Prostate gland (tissue), 2 donors: ENCODE measurements around the gene TESK2. TPM values are rescaled to one million over a fixed set of nuclear protein-coding genes. Genes with fewer than 3 reads are reported as not detected.

Source experiments
- DNase-seq: peaks from one replicate; pipeline ENCODE4 v3.0.0-alpha.2; 2019; ENCODE audit warnings: low spot score
- H3K27ac ChIP-seq, 2 donors: fragments of 200-600 bp; sonication (generic); 2 replicates each; pipeline ENCODE4 v1.5.1; 2017 to 2019
- H3K27me3 ChIP-seq: fragments of 200-600 bp; sonication (generic); replicated peaks from 2 replicates; pipeline ENCODE4 v1.5.1; 2019; ENCODE audit not compliant: insufficient read depth
- H3K36me3 ChIP-seq, 2 donors: fragments of 200-600 bp; sonication (generic); 1 replicate in 1 of 2; 2 replicates in 1 of 2; pipeline versions ENCODE4 v1.5.1 to v1.8.1; 2017 to 2019
- H3K4me1 ChIP-seq: fragments of 200-600 bp; sonication (generic); replicated peaks from 2 replicates; pipeline ENCODE4 v1.5.1; 2019
- H3K4me3 ChIP-seq, 2 donors: fragments of 200-600 bp; sonication (generic); 2 replicates each; pipeline ENCODE4 v1.5.1; 2017 to 2019
- H3K9me3 ChIP-seq: fragments of 200-600 bp; sonication (generic); 2 replicates; pipeline ENCODE4 v1.5.1; 2017
- CTCF ChIP-seq, 4 experiments: fragments of 200-600 bp in 2 of 4; fragments of 450-650 bp in 2 of 4; sonication (generic) in 2 of 4; IDR thresholded peaks; 1 replicate in 3 of 4; 2 replicates in 1 of 4; pipeline ENCODE4 v1.5.1; 2016 to 2019; ENCODE audit warnings: antibody characterized with exemption in 4 of 4, mild to moderate bottlenecking in 2 of 4, moderate library complexity in 2 of 4
- POLR2A ChIP-seq: fragments of 450-650 bp; IDR thresholded peaks from one replicate; pipeline ENCODE4 v1.6.1; 2016; ENCODE audit warnings: antibody characterized with exemption, mild to moderate bottlenecking
- POLR2AphosphoS5 ChIP-seq: sonication (generic); formaldehyde crosslinking; IDR thresholded peaks from one replicate; pipeline ENCODE4 v1.6.1; 2017; ENCODE audit warnings: antibody characterized with exemption
- WGBS: methylation state at CpG from one replicate; pipeline ENCODE4 v1.1.5; 2018; 5-methylcytosine and 5-hydroxymethylcytosine counted together
- intact Hi-C: fragments of 100-400 bp; cut with DNase I; formaldehyde crosslinking; loops from one replicate; pipeline ENCODE4 v1.14.2; 2022
- total RNA-seq, 2 donors: library from RNA; depleted of rRNA; stranded (reverse); fragments of >200 nt; gene quantifications; one replicate each; pipeline ENCODE4 v1.1.0, GENCODE V29; 2016

TESK2 gene
- total RNA-seq, 2 donors from 2014 or later = 21.4 to 26.4 TPM

GRCh38 chr1:45501505-45501859 lies 10.5 kb upstream of the TESK2 start:
- intact Hi-C loops = no loop called here
- DNase-seq = no peak
- Histone ChIP-seq H3K27ac (no peak overlapping the region), H3K36me3 (no peaks in the 10 kb centered on the region), H3K27me3 (no peaks in the 10 kb centered on the region), H3K4me1 (no peaks in the 10 kb centered on the region), H3K9me3 (no peaks in the 10 kb centered on the region), H3K4me3 (no peak overlapping the region)
- WGBS = 73% methylated on average over 2 of the region's 2 CpGs
- TF ChIP-seq POLR2AphosphoS5 = no peak
- no peak for TF ChIP-seq CTCF (IDR thresholded peaks at IDR 0.05)
- no peak for TF ChIP-seq POLR2A

- DNase-seq = no peak
- intact Hi-C loops = no loop called here
- Histone ChIP-seq H3K9me3 (no peaks in the 10 kb centered on the region), H3K36me3 (no peaks in the 10 kb centered on the region), H3K4me1 (no peaks in the 10 kb centered on the region), H3K27ac (peak overlapping the region; percentile 58 to 68), H3K4me3 (peak overlapping the region; percentile 41 to 47), H3K27me3 (no peaks in the 10 kb centered on the region)
- TF ChIP-seq CTCF (IDR thresholded peaks at IDR 0.05) (no peak), POLR2AphosphoS5 (no peak), POLR2A (no peak)
- WGBS = 6% methylated on average over 7 of the region's 7 CpGs
Observed at GRCh38 chr1:45499415-45499769, 8.4 kb upstream of the TESK2 start.

- H3K9me3 ChIP-seq = no peaks in the 10 kb centered on the region
- no peak overlapping the region for H3K4me3 ChIP-seq
- H3K27me3 ChIP-seq = no peaks in the 10 kb centered on the region
- intact Hi-C loops = no loop called here
- H3K27ac ChIP-seq = no peak overlapping the region
- H3K4me1 ChIP-seq = no peaks in the 10 kb centered on the region
- DNase-seq = no peak
- H3K36me3 ChIP-seq = no peaks in the 10 kb centered on the region
- no peak for TF ChIP-seq POLR2AphosphoS5
- TF ChIP-seq CTCF (IDR thresholded peaks at IDR 0.05) = no peak
- no peak for TF ChIP-seq POLR2A
Observed at GRCh38 chr1:45498279-45498678, 7.3 kb upstream of the TESK2 start.

- no peaks in the 10 kb centered on the region for H3K27me3 ChIP-seq
- WGBS = 92% methylated on average over 2 of the region's 2 CpGs
- H3K4me1 ChIP-seq = no peaks in the 10 kb centered on the region
- H3K4me3 ChIP-seq = no peak overlapping the region
- no peak for TF ChIP-seq POLR2A
- TF ChIP-seq POLR2AphosphoS5 = peak; percentile 71
- TF ChIP-seq CTCF (IDR thresholded peaks at IDR 0.05) = peak; percentile 49 to 83 (median 76)
- H3K9me3 ChIP-seq = no peaks in the 10 kb centered on the region
- DNase-seq = peak; percentile 70
- intact Hi-C loops = loop anchor here (5.0 kb wide), 3 partner anchors 116 to 481 kb away; partner anchors contain the start of genes HECTD3 and UROD
- H3K27ac ChIP-seq = no peak overlapping the region
- no peaks in the 10 kb centered on the region for H3K36me3 ChIP-seq
Observed at GRCh38 chr1:45493116-45493697, 2.2 kb upstream of the TESK2 start.

- WGBS = 83% methylated on average over 3 of the region's 3 CpGs
- H3K9me3 ChIP-seq = no peaks in the 10 kb centered on the region
- H3K27ac ChIP-seq = no peak overlapping the region
- no peak for TF ChIP-seq POLR2AphosphoS5
- no peak for TF ChIP-seq CTCF (IDR thresholded peaks at IDR 0.05)
- TF ChIP-seq POLR2A = no peak
- no peak for DNase-seq
- H3K36me3 ChIP-seq = no peaks in the 10 kb centered on the region
- H3K27me3 ChIP-seq = no peaks in the 10 kb centered on the region
- intact Hi-C loops = loop anchor here (5.0 kb wide), 3 partner anchors 115 to 480 kb away; partner anchors contain the start of genes HECTD3 and UROD
- no peak overlapping the region for H3K4me3 ChIP-seq
- no peaks in the 10 kb centered on the region for H3K4me1 ChIP-seq
Observed at GRCh38 chr1:45492691-45493090, 1.7 kb upstream of the TESK2 start.
